Neural progenitor cell (in vitro differentiated cells): ENCODE results near the gene KNDC1. TPM values are rescaled to one million over a fixed set of nuclear protein-coding genes. Genes with fewer than 3 reads are reported as not detected.
A peak's percentile ranks its signal among the peaks of the same experiment; 100 is the strongest.

Experiments used
- DNase-seq: peaks from one replicate; pipeline ENCODE4 v3.0.0-alpha.2; 2016; ENCODE audit warnings: low spot score
- H2AFZ ChIP-seq: fragments of 200-600 bp; sonication (generic); replicated peaks from 2 replicates; pipeline ENCODE4 v1.6.1; 2016; ENCODE audit warnings: antibody characterized with exemption
- H3F3A ChIP-seq: fragments of 200-600 bp; sonication (generic); 2 replicates; pipeline ENCODE4 v1.6.1; 2016; ENCODE audit warnings: antibody characterized with exemption, low read depth
- H3K27ac ChIP-seq: fragments of 200-600 bp; sonication (generic); 2 replicates; pipeline ENCODE4 v1.5.1; 2016; ENCODE audit warnings: mild to moderate bottlenecking
- H3K27me3 ChIP-seq: fragments of 200-600 bp; sonication (generic); 2 replicates; pipeline ENCODE4 v1.6.1; 2016; ENCODE audit warnings: mild to moderate bottlenecking, moderate library complexity
- H3K36me3 ChIP-seq: fragments of 200-600 bp; sonication (generic); 2 replicates; pipeline ENCODE4 v1.5.1; 2016
- H3K4me1 ChIP-seq: fragments of 200-600 bp; sonication (generic); 2 replicates; pipeline ENCODE4 v1.6.1; 2016; ENCODE audit warnings: mixed run types
- H3K4me2 ChIP-seq: fragments of 200-600 bp; sonication (generic); 2 replicates; pipeline ENCODE4 v1.6.1; 2016
- H3K4me3 ChIP-seq: fragments of 200-600 bp; sonication (generic); 2 replicates; pipeline ENCODE4 v1.5.1; 2016
- H3K79me2 ChIP-seq: fragments of 200-600 bp; sonication (generic); 2 replicates; pipeline ENCODE4 v1.6.1; 2016; ENCODE audit warnings: low read depth
- H3K9ac ChIP-seq: fragments of 200-600 bp; sonication (generic); 2 replicates; pipeline ENCODE4 v1.6.1; 2016
- H3K9me3 ChIP-seq: fragments of 200-600 bp; sonication (generic); 2 replicates; pipeline ENCODE4 v1.5.1; 2016; ENCODE audit warnings: low read depth
- H4K20me1 ChIP-seq: fragments of 200-600 bp; sonication (generic); 2 replicates; pipeline ENCODE4 v1.6.1; 2016; ENCODE audit warnings: low read depth
- H3K27ac Mint-ChIP-seq: 3 replicates; pipeline ENCODE4 v1.8.0; 2021; ENCODE audit warnings: mixed read lengths
- H3K27me3 Mint-ChIP-seq: 2 replicates; pipeline ENCODE4 v1.8.0; 2022; ENCODE audit warnings: low read depth, mild to moderate bottlenecking, inconsistent platforms, moderate library complexity, mixed read lengths; ENCODE audit not compliant: insufficient read depth
- H3K36me3 Mint-ChIP-seq: 3 replicates; pipeline ENCODE4 v1.8.0; 2021; ENCODE audit warnings: mixed read lengths
- H3K4me1 Mint-ChIP-seq: 3 replicates; pipeline ENCODE4 v1.8.0; 2021; ENCODE audit warnings: mixed read lengths
- H3K4me3 Mint-ChIP-seq: 3 replicates; pipeline ENCODE4 v1.8.0; 2021; ENCODE audit warnings: mild to moderate bottlenecking, moderate library complexity, mixed read lengths
- H3K9me3 Mint-ChIP-seq: 3 replicates; pipeline ENCODE4 v1.8.0; 2020; ENCODE audit warnings: mixed read lengths
- EZH2 ChIP-seq: fragments of 200-600 bp; sonication (generic); IDR thresholded peaks from 2 replicates; pipeline ENCODE4 v1.6.1; 2017; ENCODE audit warnings: antibody characterized with exemption, mild to moderate bottlenecking, moderate library complexity
- EZH2phosphoT487 ChIP-seq: fragments of 200-600 bp; sonication (generic); IDR thresholded peaks from 2 replicates; pipeline ENCODE4 v1.6.1; 2017; ENCODE audit warnings: antibody characterized with exemption
- total RNA-seq: library from RNA; depleted of rRNA; stranded (reverse); fragments of >200 nt; gene quantifications from 2 replicates; pipeline ENCODE4 v1.2.3, GENCODE V29; 2015; ENCODE audit warnings: low replicate concordance
- TF ChIP-seq, protein P1 (sequence below): fragments of 200-600 bp; sonication (generic); IDR thresholded peaks from 2 replicates; pipeline ENCODE4 v1.5.1; 2017; ENCODE audit warnings: antibody characterized with exemption, mild to moderate bottlenecking

The KNDC1 gene
- total RNA-seq, 1 donor from 2014 or later: 1.8 TPM

DNA sequence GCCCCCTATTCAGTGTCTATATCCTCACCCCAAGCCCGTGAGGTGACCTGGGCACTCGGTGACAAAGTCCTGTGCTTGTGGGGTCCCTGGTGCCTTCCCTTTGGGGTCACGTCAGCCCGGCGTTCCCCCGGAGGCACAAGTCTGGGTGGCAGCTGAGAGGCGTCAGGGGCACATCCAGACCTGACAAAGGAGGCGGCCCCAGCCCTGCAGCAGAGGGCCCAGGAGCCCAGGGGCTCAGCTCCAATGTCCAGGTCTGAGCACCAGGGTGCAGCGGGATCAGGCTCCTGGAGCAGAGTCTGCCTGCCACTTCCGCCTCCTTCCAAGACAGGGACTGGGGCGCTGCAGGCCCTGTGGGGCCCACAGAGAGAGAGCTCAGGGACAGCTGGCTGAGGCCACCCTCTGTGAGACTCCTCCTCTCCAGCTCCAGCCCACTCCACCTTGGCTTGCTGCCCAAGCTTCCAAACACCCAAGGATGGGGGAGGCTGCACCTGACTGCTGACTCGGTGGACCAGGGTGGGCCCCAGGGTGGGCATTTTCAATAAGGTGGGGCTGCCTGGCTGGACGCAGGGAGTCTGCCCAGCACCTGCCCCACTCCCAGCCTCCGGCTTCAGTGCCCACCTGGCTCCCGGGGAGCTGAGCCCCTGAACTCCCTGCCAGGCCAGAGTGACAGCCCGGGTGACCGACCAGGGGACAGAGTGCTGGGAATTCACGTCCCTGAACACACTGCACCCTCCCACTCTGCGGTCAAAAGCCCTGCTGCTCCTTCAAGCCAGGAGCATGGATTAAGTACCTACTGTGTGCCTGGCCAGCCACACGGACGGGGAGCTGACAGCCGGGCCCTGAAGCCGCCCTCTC is 1.0 kb upstream of the KNDC1 start:
- Mint-ChIP-seq H3K27ac (no peak overlapping the region), H3K27me3 (peaks cover 5% of the 10 kb centered on the region), H3K4me1 (peaks cover 10% of the 10 kb centered on the region), H3K4me3 (peak overlapping the region; percentile 78), H3K9me3 (no peaks in the 10 kb centered on the region), H3K36me3 (no peaks in the 10 kb centered on the region)
- no peak for TF ChIP-seq EZH2phosphoT487
- TF ChIP-seq EZH2: no peak
- TF ChIP-seq, protein P1, sequence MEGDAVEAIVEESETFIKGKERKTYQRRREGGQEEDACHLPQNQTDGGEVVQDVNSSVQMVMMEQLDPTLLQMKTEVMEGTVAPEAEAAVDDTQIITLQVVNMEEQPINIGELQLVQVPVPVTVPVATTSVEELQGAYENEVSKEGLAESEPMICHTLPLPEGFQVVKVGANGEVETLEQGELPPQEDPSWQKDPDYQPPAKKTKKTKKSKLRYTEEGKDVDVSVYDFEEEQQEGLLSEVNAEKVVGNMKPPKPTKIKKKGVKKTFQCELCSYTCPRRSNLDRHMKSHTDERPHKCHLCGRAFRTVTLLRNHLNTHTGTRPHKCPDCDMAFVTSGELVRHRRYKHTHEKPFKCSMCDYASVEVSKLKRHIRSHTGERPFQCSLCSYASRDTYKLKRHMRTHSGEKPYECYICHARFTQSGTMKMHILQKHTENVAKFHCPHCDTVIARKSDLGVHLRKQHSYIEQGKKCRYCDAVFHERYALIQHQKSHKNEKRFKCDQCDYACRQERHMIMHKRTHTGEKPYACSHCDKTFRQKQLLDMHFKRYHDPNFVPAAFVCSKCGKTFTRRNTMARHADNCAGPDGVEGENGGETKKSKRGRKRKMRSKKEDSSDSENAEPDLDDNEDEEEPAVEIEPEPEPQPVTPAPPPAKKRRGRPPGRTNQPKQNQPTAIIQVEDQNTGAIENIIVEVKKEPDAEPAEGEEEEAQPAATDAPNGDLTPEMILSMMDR: no peak
- no peaks in the 10 kb centered on the region for H3K36me3 ChIP-seq
- peak; percentile 57 for DNase-seq
- H3K79me2 ChIP-seq: no peaks in the 10 kb centered on the region
- H2AFZ ChIP-seq: no peak overlapping the region
- H3K4me1 ChIP-seq: peaks cover 25% of the 10 kb centered on the region
- H3K27me3 ChIP-seq: peaks cover 16% of the 10 kb centered on the region
- H4K20me1 ChIP-seq: peaks cover 17% of the 10 kb centered on the region
- no peak overlapping the region for H3K27ac ChIP-seq
- H3K4me2 ChIP-seq: peak overlapping the region; percentile 100
- H3F3A ChIP-seq: peaks cover 17% of the 10 kb centered on the region
- H3K9ac ChIP-seq: no peak overlapping the region
- no peak overlapping the region for H3K4me3 ChIP-seq
- H3K9me3 ChIP-seq: no peaks in the 10 kb centered on the region

DNA sequence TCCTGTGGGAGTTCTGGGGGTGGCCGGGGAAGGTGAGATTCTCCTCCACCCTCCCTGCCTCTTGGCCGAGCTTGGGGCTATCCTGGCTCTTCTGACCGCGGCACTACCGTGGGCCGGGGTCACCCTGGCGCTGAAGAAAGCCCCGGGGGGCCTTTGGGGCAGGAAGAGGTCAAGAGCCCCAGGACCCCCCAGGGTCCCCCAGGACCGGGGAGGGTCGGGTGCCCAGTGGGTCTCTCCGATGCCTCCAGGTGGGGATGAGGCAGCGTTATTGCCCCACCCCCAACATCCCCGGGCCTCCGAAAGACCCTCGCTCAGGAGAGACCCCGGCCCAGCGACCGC is 439 bp upstream of the KNDC1 start:
- Histone ChIP-seq H3F3A (peaks cover 17% of the 10 kb centered on the region), H3K4me1 (peaks cover 19% of the 10 kb centered on the region), H3K9me3 (no peaks in the 10 kb centered on the region), H3K27ac (no peak overlapping the region), H3K4me2 (peak overlapping the region; percentile 100), H3K4me3 (peak overlapping the region; percentile 95), H2AFZ (no peak overlapping the region), H3K79me2 (no peaks in the 10 kb centered on the region), H4K20me1 (peaks cover 17% of the 10 kb centered on the region), H3K27me3 (peaks cover 16% of the 10 kb centered on the region), H3K9ac (no peak overlapping the region), H3K36me3 (no peaks in the 10 kb centered on the region)
- TF ChIP-seq EZH2phosphoT487 (no peak), EZH2 (no peak)
- TF ChIP-seq, protein P1: no peak
- Mint-ChIP-seq H3K27me3 (peaks cover 5% of the 10 kb centered on the region), H3K4me1 (peaks cover 4% of the 10 kb centered on the region), H3K4me3 (no peak overlapping the region), H3K36me3 (no peaks in the 10 kb centered on the region), H3K27ac (no peak overlapping the region), H3K9me3 (no peaks in the 10 kb centered on the region)
- peak; percentile 29 for DNase-seq

DNA sequence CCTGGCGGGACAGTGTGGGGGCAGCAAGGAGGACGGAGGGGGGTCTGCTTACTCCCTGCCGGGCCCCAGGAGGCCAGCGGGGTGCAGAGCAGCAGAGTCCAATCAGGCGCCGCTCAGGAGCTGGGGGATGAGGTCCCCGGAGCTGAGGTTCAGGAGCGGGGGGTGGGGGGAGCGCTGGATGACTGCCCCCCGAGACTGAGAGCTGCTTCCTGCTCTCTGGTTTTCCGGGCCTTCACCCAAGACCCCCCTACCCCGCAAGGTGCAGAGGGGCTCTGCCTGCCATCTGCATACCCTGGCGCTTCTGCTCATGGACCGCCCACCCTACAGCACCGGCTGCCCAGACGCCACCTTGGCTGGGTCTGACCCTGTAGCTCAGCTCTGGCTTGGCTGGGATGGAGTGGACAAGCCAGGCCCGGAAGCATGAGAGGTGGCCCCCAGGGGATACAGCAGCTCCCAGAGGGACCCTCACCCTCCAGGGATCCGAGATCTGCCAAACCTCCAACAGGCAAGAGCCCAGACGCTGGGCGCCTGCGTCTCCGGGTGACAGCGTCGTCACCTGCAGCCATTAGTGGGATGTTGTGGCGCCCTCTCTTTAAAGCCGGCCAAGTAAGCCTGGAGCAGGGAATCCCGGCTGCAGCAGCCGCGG is 930 bp downstream of the KNDC1 start:
- H3K36me3 Mint-ChIP-seq: no peaks in the 10 kb centered on the region
- no peaks in the 10 kb centered on the region for H3K9me3 Mint-ChIP-seq
- Histone ChIP-seq H3F3A (peaks cover 17% of the 10 kb centered on the region), H3K4me1 (peaks cover 19% of the 10 kb centered on the region), H3K4me2 (peak overlapping the region; percentile 100), H2AFZ (peak overlapping the region; percentile 89), H3K4me3 (peak overlapping the region; percentile 95), H3K36me3 (no peaks in the 10 kb centered on the region), H3K79me2 (no peaks in the 10 kb centered on the region), H3K27me3 (peaks cover 16% of the 10 kb centered on the region), H3K9me3 (no peaks in the 10 kb centered on the region), H3K27ac (no peak overlapping the region), H3K9ac (no peak overlapping the region), H4K20me1 (peaks cover 17% of the 10 kb centered on the region)
- DNase-seq: peak; percentile 54
- TF ChIP-seq EZH2 (peak; percentile 50), EZH2phosphoT487 (no peak)
- TF ChIP-seq, protein P1: peak; percentile 7
- H3K4me1 Mint-ChIP-seq: no peaks in the 10 kb centered on the region
- peaks cover 3% of the 10 kb centered on the region for H3K27me3 Mint-ChIP-seq
- peak overlapping the region; percentile 80 for H3K4me3 Mint-ChIP-seq
- no peak overlapping the region for H3K27ac Mint-ChIP-seq
